ENCODE data around the gene STK39.
"Not testable (repeated sequence)": the region's sequence is repeated elsewhere in the genome, so short reads cannot be mapped to it uniquely, and the experiment has no call there.

The STK39 gene

GRCh38 chr2:168137510-168138180 is 109.8 kb downstream of the STK39 start:
- no peak for DNase-seq (ENCODE audit: low read depth)

GRCh38 chr2:168136392-168136977 is 110.9 kb downstream of the STK39 start:
- DNase-seq (ENCODE audit: low read depth) = no peak

- no peak for DNase-seq (ENCODE audit: low read depth)
These were observed 111.8 kb downstream of the STK39 start for GRCh38 chr2:168135630-168136029.

GRCh38 chr2:168135121-168135520 is 112.3 kb downstream of the STK39 start:
- no peak for DNase-seq (ENCODE audit: low read depth)

- no peak for DNase-seq (ENCODE audit: low read depth)
These were observed 112.9 kb downstream of the STK39 start for GRCh38 chr2:168134485-168134884.

GRCh38 chr2:168132389-168132788 is 115.0 kb downstream of the STK39 start:
- no peak for DNase-seq (ENCODE audit: low read depth)

- no peak for DNase-seq (ENCODE audit: low read depth)
These were observed 117.0 kb downstream of the STK39 start for GRCh38 chr2:168130346-168130745.

GRCh38 chr2:168127371-168127770 is 120.0 kb downstream of the STK39 start:
- DNase-seq (ENCODE audit: low read depth) = no peak

GRCh38 chr2:168122210-168122609 is 125.2 kb downstream of the STK39 start:
- DNase-seq (ENCODE audit: low read depth) = not testable (repeated sequence)

- no peak for DNase-seq (ENCODE audit: low read depth)
These were observed 126.7 kb downstream of the STK39 start for GRCh38 chr2:168120730-168121129.

- no peak for DNase-seq (ENCODE audit: low read depth)
These were observed 127.1 kb downstream of the STK39 start for GRCh38 chr2:168120310-168120709.

- no peak for DNase-seq (ENCODE audit: low read depth)
These were observed 127.8 kb downstream of the STK39 start for GRCh38 chr2:168119515-168120141.

GRCh38 chr2:168118733-168119514 is 128.5 kb downstream of the STK39 start:
- no peak for DNase-seq (ENCODE audit: low read depth)

GRCh38 chr2:168116448-168116847 is 130.9 kb downstream of the STK39 start:
- DNase-seq (ENCODE audit: low read depth) = no peak

- DNase-seq (ENCODE audit: low read depth) = no peak
These were observed 132.8 kb downstream of the STK39 start for GRCh38 chr2:168114619-168115018.

- no peak for DNase-seq (ENCODE audit: low read depth)
These were observed 133.4 kb downstream of the STK39 start for GRCh38 chr2:168114040-168114439.

GRCh38 chr2:168107322-168107721 is 140.1 kb downstream of the STK39 start:
- DNase-seq (ENCODE audit: low read depth) = no peak

GRCh38 chr2:168105127-168105683 is 142.2 kb downstream of the STK39 start:
- DNase-seq (ENCODE audit: low read depth) = no peak

- DNase-seq (ENCODE audit: low read depth) = no peak
These were observed 150.0 kb downstream of the STK39 start for GRCh38 chr2:168097431-168097830.

- no peak for DNase-seq (ENCODE audit: low read depth)
These were observed 151.2 kb downstream of the STK39 start for GRCh38 chr2:168096158-168096557.

- DNase-seq (ENCODE audit: low read depth) = no peak
These were observed 155.4 kb downstream of the STK39 start for GRCh38 chr2:168091986-168092385.

- DNase-seq (ENCODE audit: low read depth) = no peak
These were observed 156.8 kb downstream of the STK39 start for GRCh38 chr2:168090366-168091135.
